ENCODE data around the gene PPM1A.

DNA sequence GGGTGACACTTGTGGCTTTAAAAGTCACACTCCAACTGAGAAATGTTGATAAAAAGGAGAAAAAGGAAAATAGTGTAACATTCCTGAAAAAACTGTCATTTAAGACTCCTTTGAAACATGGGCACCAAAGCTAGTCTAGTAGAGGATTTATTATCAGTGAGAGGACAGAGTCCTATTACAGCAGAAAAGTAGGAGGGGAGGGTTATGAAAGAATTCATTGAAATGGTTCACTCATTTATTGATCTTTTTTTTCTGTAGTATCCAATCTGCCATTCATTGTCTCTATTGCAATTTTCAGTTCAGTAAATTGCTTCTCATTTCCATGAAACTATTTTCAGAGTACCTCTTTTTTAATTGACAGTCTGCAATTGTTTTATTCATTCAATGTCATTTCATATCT is 25.4 kb downstream of the PPM1A start:
- TF ChIP-seq, protein P1, sequence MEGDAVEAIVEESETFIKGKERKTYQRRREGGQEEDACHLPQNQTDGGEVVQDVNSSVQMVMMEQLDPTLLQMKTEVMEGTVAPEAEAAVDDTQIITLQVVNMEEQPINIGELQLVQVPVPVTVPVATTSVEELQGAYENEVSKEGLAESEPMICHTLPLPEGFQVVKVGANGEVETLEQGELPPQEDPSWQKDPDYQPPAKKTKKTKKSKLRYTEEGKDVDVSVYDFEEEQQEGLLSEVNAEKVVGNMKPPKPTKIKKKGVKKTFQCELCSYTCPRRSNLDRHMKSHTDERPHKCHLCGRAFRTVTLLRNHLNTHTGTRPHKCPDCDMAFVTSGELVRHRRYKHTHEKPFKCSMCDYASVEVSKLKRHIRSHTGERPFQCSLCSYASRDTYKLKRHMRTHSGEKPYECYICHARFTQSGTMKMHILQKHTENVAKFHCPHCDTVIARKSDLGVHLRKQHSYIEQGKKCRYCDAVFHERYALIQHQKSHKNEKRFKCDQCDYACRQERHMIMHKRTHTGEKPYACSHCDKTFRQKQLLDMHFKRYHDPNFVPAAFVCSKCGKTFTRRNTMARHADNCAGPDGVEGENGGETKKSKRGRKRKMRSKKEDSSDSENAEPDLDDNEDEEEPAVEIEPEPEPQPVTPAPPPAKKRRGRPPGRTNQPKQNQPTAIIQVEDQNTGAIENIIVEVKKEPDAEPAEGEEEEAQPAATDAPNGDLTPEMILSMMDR (IDR thresholded peaks at IDR 0.05): no peak
- no peak for TF ChIP-seq ZFX (IDR thresholded peaks at IDR 0.05; ENCODE audit: borderline replicate concordance)

Data from 22Rv1 (cell line).